Measurements from ENCODE around the gene ZNF778. TPM values are rescaled to one million over a fixed set of nuclear protein-coding genes. Genes with fewer than 3 reads are reported as not detected.
"Not testable (repeated sequence)": the region's sequence is repeated elsewhere in the genome, so short reads cannot be mapped to it uniquely, and the experiment has no call there.

Gene ZNF778
- total and polyA plus RNA-seq, 2 of the 13 experiments (the other 11 are each of a cell fraction or from before 2014, with no cell fraction given), result 3.8 to 7.2 TPM

DNA sequence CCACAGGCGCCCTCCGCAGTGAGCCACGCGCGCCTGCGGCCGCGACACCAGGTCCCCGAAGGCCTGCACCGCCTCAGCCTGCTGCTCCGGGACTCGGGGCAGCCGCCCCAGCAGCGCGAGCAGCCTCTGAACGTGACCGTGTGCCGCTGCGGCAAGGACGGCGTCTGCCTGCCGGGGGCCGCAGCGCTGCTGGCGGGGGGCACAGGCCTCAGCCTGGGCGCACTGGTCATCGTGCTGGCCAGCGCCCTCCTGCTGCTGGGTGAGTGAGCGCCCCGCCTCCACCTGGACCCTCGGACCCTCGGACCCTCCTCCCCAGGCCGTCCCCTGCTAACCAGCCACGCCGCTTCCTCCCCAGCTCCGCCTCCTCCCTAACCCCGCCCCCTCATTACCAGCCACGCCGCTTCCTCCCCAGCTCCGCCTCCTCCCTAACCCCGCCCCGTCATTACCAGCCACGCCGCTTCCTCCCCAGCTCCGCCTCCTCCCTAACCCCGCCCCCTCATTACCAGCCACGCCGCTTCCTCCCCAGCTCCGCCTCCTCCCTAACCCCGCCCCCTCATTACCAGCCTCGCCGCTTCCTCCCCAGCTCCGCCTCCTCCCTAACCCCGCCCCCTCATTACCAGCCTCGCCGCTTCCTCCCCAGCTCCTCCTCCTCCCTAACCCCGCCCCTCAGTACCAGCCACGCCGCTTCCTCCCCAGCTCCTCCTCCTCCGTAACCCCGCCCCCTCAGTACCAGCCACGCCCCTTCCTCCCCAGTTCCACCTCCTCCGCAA is 25.1 kb upstream of the ZNF778 start (continued):
- TF ChIP-seq, protein P1, sequence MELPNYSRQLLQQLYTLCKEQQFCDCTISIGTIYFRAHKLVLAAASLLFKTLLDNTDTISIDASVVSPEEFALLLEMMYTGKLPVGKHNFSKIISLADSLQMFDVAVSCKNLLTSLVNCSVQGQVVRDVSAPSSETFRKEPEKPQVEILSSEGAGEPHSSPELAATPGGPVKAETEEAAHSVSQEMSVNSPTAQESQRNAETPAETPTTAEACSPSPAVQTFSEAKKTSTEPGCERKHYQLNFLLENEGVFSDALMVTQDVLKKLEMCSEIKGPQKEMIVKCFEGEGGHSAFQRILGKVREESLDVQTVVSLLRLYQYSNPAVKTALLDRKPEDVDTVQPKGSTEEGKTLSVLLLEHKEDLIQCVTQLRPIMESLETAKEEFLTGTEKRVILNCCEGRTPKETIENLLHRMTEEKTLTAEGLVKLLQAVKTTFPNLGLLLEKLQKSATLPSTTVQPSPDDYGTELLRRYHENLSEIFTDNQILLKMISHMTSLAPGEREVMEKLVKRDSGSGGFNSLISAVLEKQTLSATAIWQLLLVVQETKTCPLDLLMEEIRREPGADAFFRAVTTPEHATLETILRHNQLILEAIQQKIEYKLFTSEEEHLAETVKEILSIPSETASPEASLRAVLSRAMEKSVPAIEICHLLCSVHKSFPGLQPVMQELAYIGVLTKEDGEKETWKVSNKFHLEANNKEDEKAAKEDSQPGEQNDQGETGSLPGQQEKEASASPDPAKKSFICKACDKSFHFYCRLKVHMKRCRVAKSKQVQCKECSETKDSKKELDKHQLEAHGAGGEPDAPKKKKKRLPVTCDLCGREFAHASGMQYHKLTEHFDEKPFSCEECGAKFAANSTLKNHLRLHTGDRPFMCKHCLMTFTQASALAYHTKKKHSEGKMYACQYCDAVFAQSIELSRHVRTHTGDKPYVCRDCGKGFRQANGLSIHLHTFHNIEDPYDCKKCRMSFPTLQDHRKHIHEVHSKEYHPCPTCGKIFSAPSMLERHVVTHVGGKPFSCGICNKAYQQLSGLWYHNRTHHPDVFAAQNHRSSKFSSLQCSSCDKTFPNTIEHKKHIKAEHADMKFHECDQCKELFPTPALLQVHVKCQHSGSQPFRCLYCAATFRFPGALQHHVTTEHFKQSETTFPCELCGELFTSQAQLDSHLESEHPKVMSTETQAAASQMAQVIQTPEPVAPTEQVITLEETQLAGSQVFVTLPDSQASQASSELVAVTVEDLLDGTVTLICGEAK (IDR thresholded peaks at IDR 0.05), result not testable (repeated sequence)
- TF ChIP-seq, protein P1 (CRISPR knock-in tag; IDR thresholded peaks at IDR 0.05), result peak; percentile 64; the same call in 1 of the 2 replicates
- peak; percentile 35; the same call in 1 of the 2 replicates for TF ChIP-seq THAP11 (CRISPR knock-in tag; IDR thresholded peaks at IDR 0.05)
- peak; percentile 90 for TF ChIP-seq SAFB2 (CRISPR knock-in tag; IDR thresholded peaks at IDR 0.05; ENCODE audit: borderline replicate concordance, low read depth)
- peak; percentile 80 for TF ChIP-seq NKX3-1 (CRISPR knock-in tag; IDR thresholded peaks at IDR 0.05)
- TF ChIP-seq POLR2G (IDR thresholded peaks at IDR 0.05; ENCODE audit: low read depth, low read length), result peak; percentile 84
- peak; percentile 99 for TF ChIP-seq ZNF296 (CRISPR knock-in tag; conservative IDR thresholded peaks at IDR 0.05)
- TF ChIP-seq ARID2 (CRISPR knock-in tag; IDR thresholded peaks at IDR 0.05; ENCODE audit: borderline replicate concordance), result 0 out of 2 replicates have a peak, but pooled peaks have one; percentile 26
- 0 out of 2 replicates have a peak, but pooled peaks have one; percentile 56 for TF ChIP-seq RFXANK (CRISPR knock-in tag; IDR thresholded peaks at IDR 0.05)
- peak; percentile 34 for TF ChIP-seq STAG1 (CRISPR knock-in tag; IDR thresholded peaks at IDR 0.05)
- peak; percentile 64 for TF ChIP-seq ZNF331 (CRISPR knock-in tag; IDR thresholded peaks at IDR 0.05)
- TF ChIP-seq, protein P2, sequence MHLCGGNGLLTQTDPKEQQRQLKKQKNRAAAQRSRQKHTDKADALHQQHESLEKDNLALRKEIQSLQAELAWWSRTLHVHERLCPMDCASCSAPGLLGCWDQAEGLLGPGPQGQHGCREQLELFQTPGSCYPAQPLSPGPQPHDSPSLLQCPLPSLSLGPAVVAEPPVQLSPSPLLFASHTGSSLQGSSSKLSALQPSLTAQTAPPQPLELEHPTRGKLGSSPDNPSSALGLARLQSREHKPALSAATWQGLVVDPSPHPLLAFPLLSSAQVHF (CRISPR knock-in tag; IDR thresholded peaks at IDR 0.05), result 0 out of 2 replicates have a peak, but pooled peaks have one; percentile 31
- TF ChIP-seq ISL2 (CRISPR knock-in tag; IDR thresholded peaks at IDR 0.05), result 0 out of 2 replicates have a peak, but pooled peaks have one; percentile 38
- TF ChIP-seq ZNF468 (CRISPR knock-in tag; IDR thresholded peaks at IDR 0.05), result 0 out of 2 replicates have a peak, but pooled peaks have one; percentile 67
- peak; percentile 72; the same call in 1 of the 2 replicates for TF ChIP-seq HNRNPL (IDR thresholded peaks at IDR 0.05; ENCODE audit: low read depth, low read length)
- TF ChIP-seq ZNF768 (CRISPR knock-in tag; IDR thresholded peaks at IDR 0.05), result peak; percentile 85
- TF ChIP-seq GATAD2A (CRISPR knock-in tag; IDR thresholded peaks at IDR 0.05), result peak; percentile 31; the same call in 1 of the 2 replicates
- TF ChIP-seq SOX13 (IDR thresholded peaks at IDR 0.05), result not testable (repeated sequence)
- peak in 1 of 2 experiments; percentile 37; a peak in 1 of 4 replicates for TF ChIP-seq SOX13 (CRISPR knock-in tag; conservative IDR thresholded peaks at IDR 0.05 in 1 of 2, IDR thresholded peaks at IDR 0.05 in 1 of 2)
- peak; percentile 90 for TF ChIP-seq HES4 (CRISPR knock-in tag; IDR thresholded peaks at IDR 0.05; ENCODE audit: borderline replicate concordance)
- peak; percentile 38; the same call in 1 of the 2 replicates for TF ChIP-seq NCOA2 (CRISPR knock-in tag; IDR thresholded peaks at IDR 0.05)
- TF ChIP-seq IRF2 (CRISPR knock-in tag; IDR thresholded peaks at IDR 0.05), result peak; percentile 57; the same call in 1 of the 2 replicates

Data from HepG2 (cell line).